Measurements from ENCODE around the gene RAC3. TPM values are rescaled to one million over a fixed set of nuclear protein-coding genes. Genes with fewer than 3 reads are reported as not detected.

The RAC3 gene
- total RNA-seq, result 21.4 and 23.1 TPM in 2 replicates

GRCh38 chr17:82031303-82031884 lies at the start of gene RAC3:
TSS of gene RAC3 (plus strand) at chr17:82031678. CDS start at chr17:82031762, 84 bp downstream.

GRCh38 chr17:82022310-82022980 lies 9.0 kb upstream of the RAC3 start, which contains the start of gene CENPX:
TSS of gene CENPX (minus strand) at chr17:82022878. CDS start at chr17:82022861, 17 bp downstream.

GRCh38 chr17:82022981-82023446 lies 8.5 kb upstream of the RAC3 start, which contains the start of gene LRRC45:
TSS of gene LRRC45 (plus strand) at chr17:82023305. CDS start at chr17:82023644, 339 bp downstream.

GRCh38 chr17:82037092-82037888 lies 5.8 kb downstream of the RAC3 start, which contains the start of gene DCXR:
TSS of gene DCXR (minus strand) at chr17:82037697. CDS start at chr17:82037682, 15 bp downstream.

GRCh38 chr17:82051776-82052637 lies 20.5 kb downstream of the RAC3 start, which contains the start of the genes GPS1 and RFNG:
TSS of gene GPS1 (plus strand) at chr17:82051898. CDS start at chr17:82051932, 34 bp downstream.
TSS of gene RFNG (minus strand) at chr17:82051811. CDS start at chr17:82051766, 45 bp downstream.

GRCh38 chr17:82065638-82066303 lies 34.3 kb downstream of the RAC3 start, which contains the start of gene DUS1L:
TSS of gene DUS1L (minus strand) at chr17:82065804. CDS start at chr17:82065059, 745 bp downstream.

Other genes starting within 250 kb of the RAC3 start
- not detected in 2 replicates for gene GCGR, start 227.5 kb upstream of the RAC3 start, total RNA-seq
- 57.1 and 68.8 TPM in 2 replicates for gene MCRIP1, start 198.4 kb upstream of the RAC3 start, total RNA-seq
- not detected in 2 replicates for gene PPP1R27, start 196.6 kb upstream of the RAC3 start, total RNA-seq
- 824 and 903 TPM in 2 replicates for gene P4HB, start 171.1 kb upstream of the RAC3 start, total RNA-seq
- 229 and 236 TPM in 2 replicates for gene ARHGDIA, start 160.3 kb upstream of the RAC3 start, total RNA-seq
- 176 and 187 TPM in 2 replicates for gene ALYREF, start 140.1 kb upstream of the RAC3 start, total RNA-seq
- gene ANAPC11, start 140.0 kb upstream of the RAC3 start, total RNA-seq, result 99.4 and 125 TPM in 2 replicates
- 0.13 and 0.22 TPM in 2 replicates for gene NPB, start 129.4 kb upstream of the RAC3 start, total RNA-seq
- gene PCYT2, start 120.3 kb upstream of the RAC3 start, total RNA-seq, result 30.1 and 51.0 TPM in 2 replicates
- gene SIRT7, start 113.5 kb upstream of the RAC3 start, total RNA-seq, result 17.3 and 21.1 TPM in 2 replicates
- gene MAFG, start 103.9 kb upstream of the RAC3 start, total RNA-seq, result 20.7 and 22.2 TPM in 2 replicates
- gene PYCR1, start 94.4 kb upstream of the RAC3 start, total RNA-seq, result 53.7 and 56.3 TPM in 2 replicates
- gene MYADML2, start 84.4 kb upstream of the RAC3 start, total RNA-seq, result not detected in 2 replicates
- gene NOTUM, start 70.5 kb upstream of the RAC3 start, total RNA-seq, result not detected in 2 replicates
- 15.8 and 19.1 TPM in 2 replicates for gene ASPSCR1, start 54.0 kb upstream of the RAC3 start, total RNA-seq
- 46.4 and 49.8 TPM in 2 replicates for gene CENPX, start 8.8 kb upstream of the RAC3 start, total RNA-seq
- gene LRRC45, start 8.4 kb upstream of the RAC3 start, total RNA-seq, result 17.4 and 20.7 TPM in 2 replicates
- gene DCXR, start 6.0 kb downstream of the RAC3 start, total RNA-seq, result 44.3 and 54.9 TPM in 2 replicates
- gene RFNG, start 20.1 kb downstream of the RAC3 start, total RNA-seq, result 22.6 and 23.7 TPM in 2 replicates
- 82.2 and 98.8 TPM in 2 replicates for gene GPS1, start 20.2 kb downstream of the RAC3 start, total RNA-seq
- gene DUS1L, start 34.1 kb downstream of the RAC3 start, total RNA-seq, result 59.5 and 62.2 TPM in 2 replicates
- 141 and 288 TPM in 2 replicates for gene FASN, start 66.6 kb downstream of the RAC3 start, total RNA-seq
- 16.2 and 18.8 TPM in 2 replicates for gene CCDC57, start 181.2 kb downstream of the RAC3 start, total RNA-seq
- gene SLC16A3, start 197.4 kb downstream of the RAC3 start, total RNA-seq, result 87.4 and 113 TPM in 2 replicates
- 62.0 and 76.5 TPM in 2 replicates for gene CSNK1D, start 242.0 kb downstream of the RAC3 start, total RNA-seq